Aorta (tissue), 5 donors: Measurements from ENCODE around the gene APEH. TPM values are rescaled to one million over a fixed set of nuclear protein-coding genes. Genes with fewer than 3 reads are reported as not detected.

ENCODE experiments used
- ATAC-seq: fragments of 200-7000 bp; cut with Tn5 transposase; one replicate; pipeline ENCODE4 v1.9.1; 2022; ENCODE audit warnings: moderate library complexity; ENCODE audit not compliant: low FRiP score
- DNase-seq, 2 donors: peaks; one replicate each; pipeline ENCODE4 v3.0.0-alpha.2; 2020
- H3K27ac ChIP-seq, 2 donors: one replicate each; pipeline ENCODE4 v1.5.1; 2013; ENCODE audit warnings: low read length in 2 of 2, mild to moderate bottlenecking in 2 of 2, moderate library complexity in 2 of 2, control low read depth in 1 of 2, inconsistent platforms in 1 of 2, low read depth in 1 of 2
- H3K27me3 ChIP-seq, 2 donors: one replicate each; pipeline ENCODE4 v1.6.1; 2013; ENCODE audit warnings: control low read depth in 1 of 2, low read length in 1 of 2, mild to moderate bottlenecking in 1 of 2, moderate library complexity in 1 of 2; ENCODE audit not compliant: insufficient read depth in 2 of 2, control insufficient read depth in 1 of 2
- H3K36me3 ChIP-seq, 2 donors: one replicate each; pipeline ENCODE4 v1.6.1; 2013; ENCODE audit warnings: control low read depth in 1 of 2, low read length in 1 of 2, mild to moderate bottlenecking in 1 of 2; ENCODE audit not compliant: insufficient read depth in 2 of 2, control insufficient read depth in 1 of 2
- H3K4me1 ChIP-seq, 2 donors: one replicate each; pipeline ENCODE4 v1.6.1; 2013; ENCODE audit warnings: low read length in 2 of 2, control low read depth in 1 of 2, mild to moderate bottlenecking in 1 of 2, moderate library complexity in 1 of 2; ENCODE audit not compliant: insufficient read depth in 2 of 2, control insufficient read depth in 1 of 2
- H3K4me3 ChIP-seq, 2 donors: one replicate each; pipeline ENCODE4 v1.5.1; 2013; ENCODE audit warnings: low read length in 2 of 2, control low read depth in 1 of 2, mild to moderate bottlenecking in 1 of 2
- H3K9me3 ChIP-seq: one replicate; pipeline ENCODE4 v1.6.1; 2013; ENCODE audit warnings: mild to moderate bottlenecking, low read length; ENCODE audit not compliant: control insufficient read depth
- WGBS, 2 donors: extraction: QIAGEN DNeasy Blood & Tissue Kit; methylation state at CpG; one replicate each; pipeline ENCODE4 v1.1.7; 2013; 5-methylcytosine and 5-hydroxymethylcytosine counted together
- intact Hi-C, 2 donors: fragments of 100-400 bp; cut with DNase I; formaldehyde crosslinking; loops; one replicate each; pipeline versions ENCODE4 v1.14.2 to v1.15.0; 2022
- polyA plus RNA-seq, 2 donors: library from polyadenylated mRNA; stranded (reverse); fragments of 200-250 nt; gene quantifications; one replicate each; pipeline ENCODE4 v1.2.3, GENCODE V29; 2013
- total RNA-seq, 2 donors: library from RNA; stranded (reverse); fragmentation: NEBNext Ultra II Directional; extraction: Animal tissue kit (Norgen Biotek cat#: 25700); gene quantifications; one replicate each; pipeline ENCODE4 v1.2.1, GENCODE V29; 2021
- donor health status: healthy with polysubstance abuse.
- donor health status: Bipolar disorder and iron deficiency.
- donor health status: DM: no; HTN: no; CAD: no.
- donor health status: DM: no; HTN: no; CAD: no.
- donor health status: DM: yes; HTN: yes; CAD: no.

The APEH gene
- total and polyA plus RNA-seq, 4 donors = 30.3 to 53.6 (median 49.4) TPM

DNA sequence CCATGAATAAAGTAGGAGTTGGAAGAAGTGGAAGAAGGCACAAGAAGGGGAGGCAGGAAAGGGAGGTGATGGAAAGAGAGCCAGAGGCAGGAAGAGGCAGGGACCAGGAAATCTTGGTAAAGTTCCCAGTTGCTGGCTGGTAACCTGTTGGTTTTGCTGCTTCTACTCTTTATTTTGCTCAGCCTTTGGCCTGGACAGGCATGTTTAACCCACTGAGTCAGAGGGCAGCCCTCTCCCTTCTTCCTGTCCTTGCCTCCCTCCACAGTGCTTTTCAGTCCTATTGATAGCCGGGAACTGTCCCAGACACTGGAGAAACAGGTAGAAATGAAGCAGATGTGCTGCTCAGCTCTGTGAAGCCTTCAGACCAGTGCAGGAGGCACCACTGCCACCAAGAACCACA lies 43.4 kb upstream of the APEH start:
- intact Hi-C loops = no loop called here
- Histone ChIP-seq H3K9me3 (peaks cover 2% of the 10 kb centered on the region), H3K4me1 (no peaks in the 10 kb centered on the region), H3K27ac (no peak overlapping the region), H3K36me3 (no peaks in the 10 kb centered on the region), H3K4me3 (no peak overlapping the region), H3K27me3 (no peaks in the 10 kb centered on the region)
- WGBS, 2 donors = 85 to 91% methylated on average over 1 of the region's 1 CpG
- no peak for ATAC-seq
- no peak for DNase-seq

DNA sequence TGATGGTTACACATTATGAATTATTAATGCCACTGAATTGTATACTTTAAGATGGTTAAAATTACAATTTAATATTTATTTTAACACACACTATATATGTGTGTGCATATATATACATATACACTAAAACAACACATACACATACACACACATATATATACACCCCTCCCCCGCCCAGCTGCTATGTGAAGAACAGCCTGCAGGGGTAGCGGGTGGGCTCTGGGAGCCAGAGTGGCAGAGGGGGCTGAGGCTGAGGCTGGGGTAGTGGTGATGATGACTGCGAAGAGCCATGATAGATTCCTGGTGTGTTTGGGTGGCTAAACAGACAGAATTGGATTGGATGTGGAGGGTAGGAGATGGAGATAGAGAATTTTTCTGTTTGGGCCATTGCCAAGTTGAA lies 39.4 kb upstream of the APEH start:
- intact Hi-C loops = no loop called here
- Histone ChIP-seq H3K4me1 (no peaks in the 10 kb centered on the region), H3K4me3 (no peak overlapping the region), H3K36me3 (no peaks in the 10 kb centered on the region), H3K27me3 (no peaks in the 10 kb centered on the region), H3K9me3 (peaks cover 2% of the 10 kb centered on the region), H3K27ac (no peak overlapping the region)
- WGBS, 2 donors = 77 to 81% methylated on average over 3 of the region's 3 CpGs
- ATAC-seq (no peak), DNase-seq (peak in 1 of 2 donors; percentile 13)

DNA sequence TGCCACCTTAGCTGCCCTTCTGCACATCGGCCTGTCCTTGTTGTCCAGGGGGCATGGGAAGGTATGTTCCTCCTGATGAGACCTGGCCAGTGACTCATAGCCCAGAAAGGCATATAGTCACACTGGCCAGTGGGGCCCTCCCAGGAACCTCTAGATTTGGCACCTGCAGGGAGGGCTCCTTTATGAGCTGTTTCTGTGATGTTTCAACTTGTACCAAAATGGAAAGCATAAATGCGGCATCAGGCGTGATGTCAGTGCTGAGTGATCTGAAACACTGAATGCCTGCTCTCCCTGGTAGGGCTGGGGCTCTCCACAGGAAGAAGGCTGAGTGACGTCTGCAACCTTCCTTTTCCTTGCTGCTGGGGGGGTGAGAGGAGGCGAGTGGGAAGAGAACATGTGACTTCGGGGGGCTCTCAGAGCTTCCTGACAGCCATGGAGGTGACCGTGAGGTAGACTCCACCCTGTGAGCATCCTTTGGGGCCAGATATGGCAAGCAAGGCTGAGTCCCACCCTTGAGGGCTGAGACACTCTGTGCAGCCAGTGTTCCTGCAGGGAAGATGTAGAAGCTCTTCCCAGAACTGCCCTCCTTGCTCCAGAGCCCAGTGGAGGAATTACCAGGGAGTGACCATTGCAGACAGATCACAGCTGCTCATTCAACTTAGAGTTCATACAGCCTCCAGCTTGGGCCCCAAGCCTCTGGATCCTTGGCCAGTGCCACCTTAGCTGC lies 37.1 kb upstream of the APEH start:
- DNase-seq (peak in 1 of 2 donors; percentile 34), ATAC-seq (no peak)
- intact Hi-C loops = no loop called here
- no peak overlapping the region for H3K27ac ChIP-seq
- H3K4me3 ChIP-seq = no peak overlapping the region
- H3K27me3 ChIP-seq = no peaks in the 10 kb centered on the region
- WGBS, 2 donors = 68 to 75% methylated on average over 7 of the region's 7 CpGs
- no peaks in the 10 kb centered on the region for H3K9me3 ChIP-seq
- H3K4me1 ChIP-seq = no peaks in the 10 kb centered on the region
- no peaks in the 10 kb centered on the region for H3K36me3 ChIP-seq

DNA sequence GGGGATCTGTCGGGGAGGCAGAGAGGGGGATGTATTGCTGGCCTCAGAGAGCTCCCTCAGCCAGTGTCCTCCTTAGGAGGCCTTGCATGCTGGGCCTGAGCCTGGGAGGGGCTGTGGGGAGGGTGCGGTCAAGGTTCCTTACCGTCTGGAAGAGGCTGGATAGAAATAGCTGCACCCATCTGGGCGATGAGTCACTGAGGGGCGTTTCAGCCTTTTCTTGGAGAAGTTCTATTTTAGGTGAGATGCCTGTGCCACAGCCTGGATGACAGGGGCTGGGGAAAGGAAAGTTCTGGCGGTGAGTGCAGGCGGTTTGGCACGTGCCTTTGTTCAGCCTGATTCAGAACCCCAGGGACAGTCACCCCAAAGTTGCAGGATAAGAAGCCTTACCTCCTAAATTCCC lies 35.7 kb upstream of the APEH start:
- Histone ChIP-seq H3K9me3 (no peaks in the 10 kb centered on the region), H3K36me3 (no peaks in the 10 kb centered on the region), H3K4me1 (no peaks in the 10 kb centered on the region), H3K27me3 (no peaks in the 10 kb centered on the region), H3K4me3 (no peak overlapping the region), H3K27ac (peak overlapping the region in 1 of 2 donors; percentile 52)
- WGBS, 2 donors = 20 to 23% methylated on average over 8 of the region's 8 CpGs
- intact Hi-C loops = no loop called here
- peak; percentile 77 for ATAC-seq
- peak; percentile 79 to 87 for DNase-seq

DNA sequence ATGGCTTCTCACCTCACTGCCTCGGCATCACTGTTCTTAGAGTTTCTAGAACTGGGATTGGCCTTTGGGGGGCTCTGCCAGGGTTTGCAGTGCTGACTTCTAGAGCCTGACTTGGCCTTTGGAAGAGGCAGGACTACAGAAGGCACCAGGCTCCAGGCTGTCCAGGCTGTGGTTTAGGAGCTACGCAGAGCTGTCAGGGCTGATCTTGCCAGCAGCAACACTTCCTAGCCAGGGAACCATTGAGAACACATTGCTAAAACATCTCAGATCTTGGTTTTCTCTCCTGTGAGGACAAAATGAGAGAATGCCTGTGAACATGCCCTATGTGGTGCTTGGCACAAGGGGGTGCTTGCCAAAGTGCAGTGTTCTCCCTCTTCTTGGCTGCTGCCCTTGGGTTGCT lies 34.6 kb upstream of the APEH start:
- no peak overlapping the region for H3K27ac ChIP-seq
- no peaks in the 10 kb centered on the region for H3K9me3 ChIP-seq
- intact Hi-C loops = no loop called here
- no peaks in the 10 kb centered on the region for H3K27me3 ChIP-seq
- 64 to 66% methylated on average over 2 of the region's 2 CpGs for WGBS, 2 donors
- no peak overlapping the region for H3K4me3 ChIP-seq
- no peaks in the 10 kb centered on the region for H3K4me1 ChIP-seq
- DNase-seq (peak in 1 of 2 donors; percentile 21), ATAC-seq (no peak)
- no peaks in the 10 kb centered on the region for H3K36me3 ChIP-seq

DNA sequence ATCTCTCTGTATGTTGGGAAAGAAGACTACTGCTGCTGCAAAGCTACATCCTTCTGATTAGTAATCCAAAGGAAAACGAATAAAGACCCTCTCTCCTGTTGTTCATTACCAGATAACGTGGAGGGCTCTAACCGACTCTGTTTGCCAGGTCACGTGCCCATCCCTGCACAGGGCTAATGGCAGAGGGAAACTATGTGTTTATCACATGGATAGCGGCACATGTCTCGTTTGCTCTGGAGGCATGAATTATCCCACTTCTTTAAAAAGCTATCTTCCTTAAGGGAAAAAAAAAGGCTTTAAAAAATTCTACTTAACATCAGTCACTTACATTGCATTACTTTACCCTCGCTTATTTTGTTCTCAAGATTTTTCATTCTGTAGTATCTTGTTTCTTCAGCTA lies 32.9 kb upstream of the APEH start:
- no peaks in the 10 kb centered on the region for H3K27me3 ChIP-seq
- DNase-seq (no peak), ATAC-seq (no peak)
- no peaks in the 10 kb centered on the region for H3K36me3 ChIP-seq
- no peak overlapping the region for H3K4me3 ChIP-seq
- H3K27ac ChIP-seq = no peak overlapping the region
- no peaks in the 10 kb centered on the region for H3K4me1 ChIP-seq
- no peaks in the 10 kb centered on the region for H3K9me3 ChIP-seq
- 64 to 72% methylated on average over 7 of the region's 7 CpGs for WGBS, 2 donors
- intact Hi-C loops = no loop called here

DNA sequence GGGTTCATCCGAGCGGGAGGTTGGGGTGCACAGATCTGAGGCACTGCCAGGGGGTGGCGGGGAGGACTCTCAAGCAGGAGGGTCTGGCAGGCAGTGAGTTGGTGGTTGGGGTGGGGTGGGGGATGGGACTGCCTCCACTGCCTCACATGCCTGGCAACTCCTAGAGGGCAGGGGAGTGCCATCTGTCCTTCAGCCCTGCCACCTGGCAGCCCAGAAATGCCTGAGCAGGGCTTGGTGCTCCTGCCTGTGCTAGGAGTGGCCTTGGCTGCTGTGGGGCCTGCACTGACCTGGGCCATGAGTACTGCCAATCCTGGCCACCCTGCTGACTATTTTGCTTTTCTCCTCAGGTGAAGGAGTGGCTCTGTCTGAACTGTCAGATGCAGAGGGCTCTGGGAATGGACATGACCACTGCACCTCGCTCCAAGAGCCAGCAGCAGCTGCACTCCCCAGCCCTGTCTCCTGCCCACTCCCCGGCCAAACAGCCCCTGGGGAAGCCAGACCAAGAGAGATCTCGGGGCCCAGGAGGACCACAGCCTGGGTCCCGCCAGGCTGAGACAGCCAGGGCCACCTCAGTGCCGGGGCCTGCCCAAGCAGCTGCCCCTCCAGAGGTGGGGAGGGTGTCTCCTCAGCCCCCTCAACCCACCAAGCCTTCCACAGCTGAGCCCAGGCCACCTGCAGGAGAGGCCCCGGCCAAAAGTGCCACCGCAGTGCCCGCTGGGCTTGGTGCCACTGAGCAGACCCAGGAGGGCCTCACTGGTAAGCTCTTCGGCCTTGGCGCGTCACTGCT lies 32.0 kb upstream of the APEH start:
- no peak for ATAC-seq
- 95 to 96% methylated on average over 14 of the region's 14 CpGs for WGBS, 2 donors
- Histone ChIP-seq H3K4me1 (no peaks in the 10 kb centered on the region), H3K27me3 (no peaks in the 10 kb centered on the region), H3K4me3 (no peak overlapping the region), H3K36me3 (no peaks in the 10 kb centered on the region), H3K9me3 (no peaks in the 10 kb centered on the region), H3K27ac (no peak overlapping the region)
- DNase-seq = peak in 1 of 2 donors; percentile 24
- intact Hi-C loops = no loop called here

DNA sequence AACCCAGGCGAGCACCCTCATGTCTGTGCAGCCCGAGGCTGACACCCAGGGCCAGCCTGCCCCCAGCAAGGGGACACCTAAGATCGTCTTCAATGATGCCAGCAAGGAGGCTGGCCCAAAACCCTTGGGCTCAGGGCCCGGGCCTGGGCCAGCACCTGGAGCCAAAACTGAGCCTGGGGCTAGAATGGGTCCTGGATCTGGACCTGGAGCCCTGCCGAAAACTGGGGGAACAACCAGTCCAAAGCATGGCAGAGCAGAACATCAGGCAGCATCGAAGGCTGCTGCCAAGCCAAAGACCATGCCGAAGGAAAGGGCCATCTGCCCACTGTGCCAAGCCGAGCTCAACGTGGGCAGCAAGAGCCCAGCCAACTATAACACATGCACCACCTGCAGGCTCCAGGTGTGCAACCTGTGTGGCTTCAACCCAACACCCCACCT lies 31.4 kb upstream of the APEH start:
- H3K27me3 ChIP-seq = no peaks in the 10 kb centered on the region
- no peaks in the 10 kb centered on the region for H3K36me3 ChIP-seq
- WGBS, 2 donors = 90 to 93% methylated on average over 9 of the region's 9 CpGs
- no peak overlapping the region for H3K27ac ChIP-seq
- no peak overlapping the region for H3K4me3 ChIP-seq
- ATAC-seq = no peak
- no peaks in the 10 kb centered on the region for H3K9me3 ChIP-seq
- intact Hi-C loops = no loop called here
- DNase-seq = no peak
- no peaks in the 10 kb centered on the region for H3K4me1 ChIP-seq

DNA sequence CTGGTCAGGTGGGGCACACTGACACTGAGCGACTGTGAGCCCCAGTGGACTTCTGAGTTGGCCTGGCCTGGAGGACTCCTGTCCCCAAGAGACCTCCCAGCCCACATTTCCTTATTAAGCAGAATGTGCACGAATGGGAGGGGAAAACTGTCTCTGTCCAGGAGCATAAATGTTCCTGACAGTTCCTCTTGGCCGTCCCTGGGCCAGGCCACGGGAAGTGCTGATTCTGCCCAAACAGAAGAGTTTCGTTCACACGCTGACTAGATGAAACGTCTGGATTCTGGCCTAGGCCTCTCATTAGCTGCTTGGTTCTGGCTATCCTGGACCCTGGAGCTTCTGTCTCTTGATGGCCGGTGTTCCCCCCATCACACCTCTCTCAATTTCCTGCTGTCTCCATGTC lies 29.5 kb upstream of the APEH start:
- no peak for ATAC-seq
- intact Hi-C loops = no loop called here
- H3K4me3 ChIP-seq = no peak overlapping the region
- no peaks in the 10 kb centered on the region for H3K9me3 ChIP-seq
- no peak for DNase-seq
- no peak overlapping the region for H3K27ac ChIP-seq
- 75 to 79% methylated on average over 8 of the region's 8 CpGs for WGBS, 2 donors
- H3K4me1 ChIP-seq = no peaks in the 10 kb centered on the region
- H3K27me3 ChIP-seq = no peaks in the 10 kb centered on the region
- no peaks in the 10 kb centered on the region for H3K36me3 ChIP-seq
